ENCODE data around the gene USP9Y.

USP9Y gene

GRCh38 chrY:12765976-12766375 lies 64.9 kb downstream of the USP9Y start:
- FAIRE-seq = no peak
- no peak for DNase-seq (ENCODE audit: insufficient read length, low spot score)

GRCh38 chrY:12784521-12784920 lies 83.5 kb downstream of the USP9Y start:
- FAIRE-seq (no peak), DNase-seq (ENCODE audit: insufficient read length, low spot score) (no peak)

GRCh38 chrY:12793999-12794398 lies 93.0 kb downstream of the USP9Y start:
- FAIRE-seq (no peak), DNase-seq (ENCODE audit: insufficient read length, low spot score) (no peak)

- no peak for DNase-seq (ENCODE audit: insufficient read length, low spot score)
- no peak for FAIRE-seq
These were observed 107.0 kb downstream of the USP9Y start for GRCh38 chrY:12808046-12808445.

GRCh38 chrY:12809034-12809433 lies 108.0 kb downstream of the USP9Y start:
- no peak for FAIRE-seq
- DNase-seq (ENCODE audit: insufficient read length, low spot score) = no peak

GRCh38 chrY:12823408-12823807 lies 122.4 kb downstream of the USP9Y start:
- no peak for FAIRE-seq
- no peak for DNase-seq (ENCODE audit: insufficient read length, low spot score)

- FAIRE-seq (no peak), DNase-seq (ENCODE audit: insufficient read length, low spot score) (no peak)
These were observed 125.8 kb downstream of the USP9Y start for GRCh38 chrY:12826791-12827190.

- no peak for DNase-seq (ENCODE audit: insufficient read length, low spot score)
- no peak for FAIRE-seq
These were observed 132.3 kb downstream of the USP9Y start for GRCh38 chrY:12833284-12833683.

GRCh38 chrY:12837550-12837949 lies 136.5 kb downstream of the USP9Y start:
- DNase-seq (ENCODE audit: insufficient read length, low spot score) (no peak), FAIRE-seq (no peak)

- DNase-seq (ENCODE audit: insufficient read length, low spot score) (no peak), FAIRE-seq (no peak)
These were observed 140.3 kb downstream of the USP9Y start for GRCh38 chrY:12841368-12841767.

- FAIRE-seq (no peak), DNase-seq (ENCODE audit: insufficient read length, low spot score) (no peak)
These were observed 145.8 kb downstream of the USP9Y start for GRCh38 chrY:12846793-12847192.

- DNase-seq (ENCODE audit: insufficient read length, low spot score) (no peak), FAIRE-seq (no peak)
These were observed 154.8 kb downstream of the USP9Y start for GRCh38 chrY:12855791-12856275.

GRCh38 chrY:12867960-12868359 lies 166.9 kb downstream of the USP9Y start:
- no peak for FAIRE-seq

GRCh38 chrY:12896973-12897372 lies 195.9 kb downstream of the USP9Y start:
- DNase-seq (ENCODE audit: insufficient read length, low spot score) (no peak), FAIRE-seq (no peak)

More at GRCh38 chrY:12867960-12868359, 166.9 kb downstream of the USP9Y start:
- no peak for DNase-seq (ENCODE audit: insufficient read length, low spot score)

GRCh38 chrY:12898604-12899003 lies 197.6 kb downstream of the USP9Y start:
- DNase-seq (ENCODE audit: insufficient read length, low spot score) = no peak
- no peak for FAIRE-seq

- DNase-seq (ENCODE audit: insufficient read length, low spot score) = no peak
- no peak for FAIRE-seq
These were observed 203.8 kb downstream of the USP9Y start, which contains the start of gene DDX3Y for GRCh38 chrY:12904618-12905516. TSS of gene DDX3Y (plus strand) at chrY:12904868. CDS start at chrY:12904937, 69 bp downstream.

GRCh38 chrY:12905517-12905872 lies 204.5 kb downstream of the USP9Y start:
- FAIRE-seq (no peak), DNase-seq (ENCODE audit: insufficient read length, low spot score) (no peak)

GRCh38 chrY:12905895-12906294 lies 204.9 kb downstream of the USP9Y start:
- DNase-seq (ENCODE audit: insufficient read length, low spot score) (no peak), FAIRE-seq (no peak)
